Epithelial cell of esophagus (primary cell): ENCODE measurements around the gene CBX8.

Source experiments
- DNase-seq: peaks from one replicate; pipeline ENCODE4 v3.0.0; 2010; ENCODE audit warnings: low read depth
- H3K4me3 ChIP-seq: 2 replicates; pipeline ENCODE4 v1.5.1; 2011; ENCODE audit warnings: mild to moderate bottlenecking, low read length, control low read depth
- TF ChIP-seq, protein P1 (sequence below): IDR thresholded peaks from 2 replicates; pipeline ENCODE4 v1.5.1; 2011; ENCODE audit warnings: low read depth, mild to moderate bottlenecking, low read length, control low read depth, inconsistent platforms; ENCODE audit not compliant: insufficient read depth; ENCODE audit errors: missing control alignments

Gene CBX8

DNA sequence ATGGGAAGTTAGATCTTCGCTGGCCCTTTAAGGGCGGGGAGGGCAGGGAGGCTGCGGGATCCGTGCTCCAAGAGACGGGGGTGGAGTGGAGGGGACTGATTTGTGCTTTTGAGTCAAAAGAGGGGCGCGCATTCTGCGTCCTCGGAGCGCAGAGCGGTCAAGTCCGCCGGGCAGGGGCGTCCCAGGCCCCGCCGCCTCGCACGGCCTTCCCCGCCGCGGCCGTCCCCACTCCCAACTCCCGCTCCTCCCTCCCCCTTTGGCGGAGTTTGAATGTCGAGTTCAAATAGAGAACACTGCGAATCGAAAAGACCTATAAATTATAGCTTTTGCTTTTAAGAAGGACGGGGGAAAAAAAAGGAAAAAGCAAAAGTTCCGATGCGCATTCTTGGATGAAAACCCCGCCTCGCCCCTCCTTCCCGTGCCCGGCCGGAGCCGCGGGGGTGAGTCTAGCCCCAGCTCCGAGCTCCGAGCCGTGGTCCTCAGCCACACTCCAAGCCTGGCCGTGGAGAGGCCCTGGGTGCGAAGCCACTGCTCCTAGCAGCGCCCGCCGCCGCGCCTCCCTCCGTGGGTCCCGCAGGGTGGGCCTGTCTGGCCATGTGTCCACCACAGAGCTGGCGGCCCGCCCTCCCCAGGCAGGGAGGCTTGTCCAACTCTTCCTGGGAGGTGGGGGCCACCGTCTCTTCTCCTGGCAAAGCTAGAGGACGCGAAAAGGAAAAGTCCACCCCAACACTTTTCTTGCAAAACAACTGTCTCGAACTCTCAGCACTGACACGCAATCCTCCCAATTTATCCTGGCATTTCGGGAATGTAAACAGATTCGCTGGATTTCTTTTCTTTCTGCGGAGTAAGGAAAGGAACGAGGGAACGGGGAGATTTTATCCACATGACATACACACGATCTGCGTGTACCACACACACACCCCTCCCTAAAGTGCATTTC, 3.6 kb downstream of the CBX8 start:
- TF ChIP-seq, protein P1, sequence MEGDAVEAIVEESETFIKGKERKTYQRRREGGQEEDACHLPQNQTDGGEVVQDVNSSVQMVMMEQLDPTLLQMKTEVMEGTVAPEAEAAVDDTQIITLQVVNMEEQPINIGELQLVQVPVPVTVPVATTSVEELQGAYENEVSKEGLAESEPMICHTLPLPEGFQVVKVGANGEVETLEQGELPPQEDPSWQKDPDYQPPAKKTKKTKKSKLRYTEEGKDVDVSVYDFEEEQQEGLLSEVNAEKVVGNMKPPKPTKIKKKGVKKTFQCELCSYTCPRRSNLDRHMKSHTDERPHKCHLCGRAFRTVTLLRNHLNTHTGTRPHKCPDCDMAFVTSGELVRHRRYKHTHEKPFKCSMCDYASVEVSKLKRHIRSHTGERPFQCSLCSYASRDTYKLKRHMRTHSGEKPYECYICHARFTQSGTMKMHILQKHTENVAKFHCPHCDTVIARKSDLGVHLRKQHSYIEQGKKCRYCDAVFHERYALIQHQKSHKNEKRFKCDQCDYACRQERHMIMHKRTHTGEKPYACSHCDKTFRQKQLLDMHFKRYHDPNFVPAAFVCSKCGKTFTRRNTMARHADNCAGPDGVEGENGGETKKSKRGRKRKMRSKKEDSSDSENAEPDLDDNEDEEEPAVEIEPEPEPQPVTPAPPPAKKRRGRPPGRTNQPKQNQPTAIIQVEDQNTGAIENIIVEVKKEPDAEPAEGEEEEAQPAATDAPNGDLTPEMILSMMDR = no peak
- peak overlapping the region; percentile 37 for H3K4me3 ChIP-seq
- no peak for DNase-seq

DNA sequence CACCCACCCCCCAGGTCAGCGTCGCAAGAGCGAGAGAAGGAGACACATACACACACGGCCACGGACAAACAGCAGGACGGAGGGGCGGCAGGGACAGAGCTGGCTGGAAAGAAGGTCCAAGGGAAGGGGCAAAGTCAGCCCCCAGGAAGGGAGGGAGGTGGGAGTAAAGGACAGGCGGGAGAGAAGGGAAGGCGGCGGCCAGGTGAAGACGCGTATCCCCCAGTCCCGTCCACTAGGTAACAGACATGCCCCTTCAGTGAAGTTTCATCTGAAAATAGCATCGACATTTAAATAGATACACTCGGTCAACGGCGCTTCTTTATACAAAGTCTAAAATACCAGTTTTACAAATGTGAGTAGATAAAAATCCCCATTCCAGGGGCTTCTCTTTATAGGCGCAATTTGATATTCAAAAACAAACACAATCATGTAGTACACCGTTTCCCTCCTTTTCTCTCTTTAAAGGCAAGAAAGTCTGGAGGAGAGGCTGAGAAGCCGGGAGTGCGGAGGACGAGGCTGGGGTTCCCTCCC, 4.5 kb downstream of the CBX8 start:
- H3K4me3 ChIP-seq = no peak overlapping the region
- TF ChIP-seq, protein P1 = no peak
- no peak for DNase-seq

DNA sequence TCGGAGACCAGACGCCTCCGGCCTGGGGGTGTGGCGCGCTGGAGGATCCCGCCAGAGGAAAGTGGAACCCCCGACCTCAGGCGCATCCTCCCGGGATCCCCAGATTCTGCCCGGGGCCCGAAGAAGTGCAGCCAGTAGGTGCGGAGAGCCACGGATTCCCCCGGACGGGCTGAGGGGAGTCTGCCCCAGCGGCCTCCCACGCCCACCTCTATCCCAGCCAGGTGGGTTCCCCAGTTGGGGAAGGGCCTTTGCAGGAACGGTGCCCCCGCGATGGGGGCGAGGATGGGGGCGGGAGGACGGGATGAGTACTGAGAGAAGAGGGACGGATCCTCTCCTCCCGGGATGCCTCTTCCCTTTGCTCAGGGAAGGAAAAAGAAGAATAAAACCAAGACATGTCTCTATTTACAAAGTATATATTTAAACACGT, 5.1 kb downstream of the CBX8 start:
- no peak for DNase-seq
- no peak overlapping the region for H3K4me3 ChIP-seq
- TF ChIP-seq, protein P1 = no peak

DNA sequence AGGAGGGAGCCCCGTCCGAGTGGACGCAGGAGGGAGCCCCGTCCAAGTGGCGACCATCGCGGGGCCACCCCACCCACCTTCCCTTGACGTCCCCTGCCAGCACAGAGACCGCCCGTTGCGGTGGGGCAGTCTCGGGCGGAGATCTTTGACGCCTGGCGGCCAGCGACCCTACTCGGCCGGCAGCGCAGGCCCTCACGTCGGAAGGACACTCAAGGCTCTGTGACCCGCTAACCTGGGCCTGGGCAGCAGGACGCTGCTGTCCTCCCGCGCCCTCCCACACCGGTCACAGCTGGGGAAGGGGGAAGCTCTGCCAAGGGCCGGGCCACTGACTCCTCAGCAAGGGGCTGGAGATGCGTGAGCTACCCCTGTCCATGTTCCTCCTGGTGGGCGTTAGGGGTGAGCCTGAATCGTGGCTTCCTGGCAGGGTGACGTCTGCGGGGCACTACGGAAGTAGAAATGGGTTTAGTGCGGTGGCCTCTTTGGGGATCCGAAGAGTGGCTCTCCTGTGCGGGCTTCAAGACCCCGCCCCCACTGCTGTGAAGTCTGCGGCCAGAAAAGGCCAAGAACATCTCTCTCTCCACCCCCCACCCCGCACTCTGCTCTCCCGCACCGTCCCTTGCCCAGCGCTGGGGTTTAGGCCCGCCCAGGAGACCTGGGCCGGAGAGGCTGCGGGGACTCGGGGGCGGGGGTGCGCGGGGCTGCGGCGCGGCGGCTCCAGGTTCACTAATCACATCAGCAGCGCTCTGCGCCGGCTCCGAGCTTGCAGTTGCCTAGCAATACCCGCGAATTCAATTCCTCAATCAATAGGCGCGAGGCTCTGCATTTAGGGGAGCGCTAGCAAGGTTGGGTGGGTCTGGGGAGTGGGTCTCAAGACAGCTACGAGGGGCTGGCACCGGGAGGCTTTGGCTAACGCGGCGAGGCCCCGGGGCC, 5.8 kb downstream of the CBX8 start:
- DNase-seq = no peak
- H3K4me3 ChIP-seq = no peak overlapping the region
- TF ChIP-seq, protein P1 = no peak

DNA sequence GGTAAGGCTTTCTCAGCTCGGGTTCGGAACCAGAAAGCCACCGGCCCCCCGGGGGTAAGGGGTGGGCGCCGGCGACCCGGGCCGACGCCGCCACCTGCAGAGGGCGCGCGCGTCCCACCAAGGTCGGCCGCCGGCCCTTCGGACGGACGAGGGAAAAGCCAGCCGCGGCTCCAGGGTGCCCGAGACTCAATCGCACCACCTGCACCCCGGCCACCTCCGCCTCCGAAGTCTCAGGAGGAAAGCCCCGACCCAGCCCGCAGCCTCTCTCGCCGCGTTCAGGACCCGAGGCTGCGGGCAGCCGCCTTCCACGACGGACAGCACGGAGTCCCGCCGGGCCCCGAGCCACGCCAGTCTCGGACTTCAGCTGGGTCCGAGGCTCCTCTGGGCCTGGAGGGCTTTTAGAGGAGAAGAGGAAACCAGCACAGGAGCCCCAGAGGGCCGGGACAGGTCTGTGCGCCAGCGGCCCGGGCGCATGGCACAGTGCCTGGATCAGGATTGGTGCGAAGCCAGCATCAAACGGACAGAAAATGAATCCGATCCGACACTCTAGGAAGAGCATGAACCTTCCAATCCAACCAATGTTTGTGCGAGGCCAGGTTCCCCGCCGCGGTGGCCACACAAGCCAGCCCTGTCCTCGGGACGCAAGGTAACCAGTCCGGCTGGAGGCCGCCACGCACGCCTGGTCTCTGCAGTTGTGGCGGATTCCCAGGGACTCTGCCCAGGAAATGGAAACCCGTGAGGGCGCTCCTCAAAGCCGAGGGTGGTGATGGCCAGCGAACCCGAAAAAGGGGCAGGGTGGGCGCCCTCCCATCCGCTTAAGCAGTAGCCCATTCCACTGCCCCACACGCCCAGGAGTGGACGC, 6.7 kb downstream of the CBX8 start:
- TF ChIP-seq, protein P1 = no peak
- no peak overlapping the region for H3K4me3 ChIP-seq
- no peak for DNase-seq
